SK-N-SH treated with all-trans-retinoic acid at 6 μM for 48 hours (cell line): Measurements from ENCODE around the gene EMC1.

Experiments used
- ESRRG ChIP-seq: fragments of 250-450 bp; sonication (Bioruptor Pico); IDR thresholded peaks from 2 replicates; pipeline ENCODE4 v1.6.1; 2021; ENCODE audit warnings: mild to moderate bottlenecking
- OSR1 ChIP-seq: fragments of 250-450 bp; sonication (Bioruptor Pico); IDR thresholded peaks from 2 replicates; pipeline ENCODE4 v1.8.0; 2022; ENCODE audit warnings: moderate library complexity, mild to moderate bottlenecking, inconsistent platforms

GRCh38 chr1:19198820-19199219 lies 52.5 kb downstream of the EMC1 start:
- TF ChIP-seq ESRRG (CRISPR knock-in tag) = no peak
- no peak for TF ChIP-seq OSR1 (CRISPR knock-in tag)
